ENCODE measurements around the gene STAU1. TPM values are rescaled to one million over a fixed set of nuclear protein-coding genes. Genes with fewer than 3 reads are reported as not detected.
"Not testable (repeated sequence)": the region's sequence is repeated elsewhere in the genome, so short reads cannot be mapped to it uniquely, and the experiment has no call there.

STAU1 gene
- total RNA-seq, 1 experiment from 2014 or later = 57.7 TPM

- in situ Hi-C loops (cut with HindIII; ENCODE audit: low sequenced_read_pairs) = no loop called here
- DNase-seq (ENCODE audit: low spot score) = no peak
Measured at GRCh38 chr20:49170714-49171113, 17.4 kb downstream of the STAU1 start.

GRCh38 chr20:49169547-49169946, 18.6 kb downstream of the STAU1 start:
- no peak for DNase-seq (ENCODE audit: low spot score)
- in situ Hi-C loops (cut with HindIII; ENCODE audit: low sequenced_read_pairs) = no loop called here

- DNase-seq (ENCODE audit: low spot score); in situ Hi-C loops (cut with HindIII; ENCODE audit: low sequenced_read_pairs): not testable (repeated sequence)
Measured at GRCh38 chr20:49168864-49169263, 19.3 kb downstream of the STAU1 start.

GRCh38 chr20:49167811-49168507, 20.2 kb downstream of the STAU1 start:
- DNase-seq (ENCODE audit: low spot score) = no peak
- in situ Hi-C loops (cut with HindIII; ENCODE audit: low sequenced_read_pairs) = no loop called here

GRCh38 chr20:49166534-49167449, 21.3 kb downstream of the STAU1 start:
- no peak for DNase-seq (ENCODE audit: low spot score)
- in situ Hi-C loops (cut with HindIII; ENCODE audit: low sequenced_read_pairs) = no loop called here

- no peak for DNase-seq (ENCODE audit: low spot score)
- in situ Hi-C loops (cut with HindIII; ENCODE audit: low sequenced_read_pairs) = no loop called here
Measured at GRCh38 chr20:49165611-49166010, 22.5 kb downstream of the STAU1 start.

GRCh38 chr20:49163696-49164095, 24.4 kb downstream of the STAU1 start:
- no peak for DNase-seq (ENCODE audit: low spot score)
- in situ Hi-C loops (cut with HindIII; ENCODE audit: low sequenced_read_pairs) = no loop called here

GRCh38 chr20:49161428-49162152, 26.5 kb downstream of the STAU1 start:
- DNase-seq (ENCODE audit: low spot score) = no peak
- in situ Hi-C loops (cut with HindIII; ENCODE audit: low sequenced_read_pairs) = no loop called here

- in situ Hi-C loops (cut with HindIII; ENCODE audit: low sequenced_read_pairs) = no loop called here
- no peak for DNase-seq (ENCODE audit: low spot score)
Measured at GRCh38 chr20:49160057-49160929, 27.8 kb downstream of the STAU1 start.

- in situ Hi-C loops (cut with HindIII; ENCODE audit: low sequenced_read_pairs) = no loop called here
- DNase-seq (ENCODE audit: low spot score) = no peak
Measured at GRCh38 chr20:49157146-49157545, 31.0 kb downstream of the STAU1 start.

- DNase-seq (ENCODE audit: low spot score) = no peak
- in situ Hi-C loops (cut with HindIII; ENCODE audit: low sequenced_read_pairs) = no loop called here
Measured at GRCh38 chr20:49156481-49156880, 31.7 kb downstream of the STAU1 start.

GRCh38 chr20:49151436-49151835, 36.7 kb downstream of the STAU1 start:
- no peak for DNase-seq (ENCODE audit: low spot score)
- in situ Hi-C loops (cut with HindIII; ENCODE audit: low sequenced_read_pairs) = loop anchor here (5.0 kb wide), 1 partner anchor 51 kb away; no protein-coding TSS in a partner anchor

GRCh38 chr20:49149281-49150045, 38.7 kb downstream of the STAU1 start:
- in situ Hi-C loops (cut with HindIII; ENCODE audit: low sequenced_read_pairs) = loop anchor here (5.0 kb wide), 1 partner anchor 53 kb away; no protein-coding TSS in a partner anchor

GRCh38 chr20:49148601-49149000, 39.5 kb downstream of the STAU1 start:
- DNase-seq (ENCODE audit: low spot score) = no peak
- in situ Hi-C loops (cut with HindIII; ENCODE audit: low sequenced_read_pairs) = no loop called here

More at GRCh38 chr20:49149281-49150045, 38.7 kb downstream of the STAU1 start:
- no peak for DNase-seq (ENCODE audit: low spot score)

GRCh38 chr20:49147296-49147695, 40.8 kb downstream of the STAU1 start:
- DNase-seq (ENCODE audit: low spot score) = no peak
- in situ Hi-C loops (cut with HindIII; ENCODE audit: low sequenced_read_pairs) = no loop called here

GRCh38 chr20:49146442-49147225, 41.5 kb downstream of the STAU1 start:
- no peak for DNase-seq (ENCODE audit: low spot score)
- in situ Hi-C loops (cut with HindIII; ENCODE audit: low sequenced_read_pairs) = no loop called here

- in situ Hi-C loops (cut with HindIII; ENCODE audit: low sequenced_read_pairs) = no loop called here
- DNase-seq (ENCODE audit: low spot score) = no peak
Measured at GRCh38 chr20:49140834-49141233, 47.3 kb downstream of the STAU1 start.

Data from G401 (cell line).